Measurements from ENCODE around the gene ADAM21.

Gene ADAM21

DNA sequence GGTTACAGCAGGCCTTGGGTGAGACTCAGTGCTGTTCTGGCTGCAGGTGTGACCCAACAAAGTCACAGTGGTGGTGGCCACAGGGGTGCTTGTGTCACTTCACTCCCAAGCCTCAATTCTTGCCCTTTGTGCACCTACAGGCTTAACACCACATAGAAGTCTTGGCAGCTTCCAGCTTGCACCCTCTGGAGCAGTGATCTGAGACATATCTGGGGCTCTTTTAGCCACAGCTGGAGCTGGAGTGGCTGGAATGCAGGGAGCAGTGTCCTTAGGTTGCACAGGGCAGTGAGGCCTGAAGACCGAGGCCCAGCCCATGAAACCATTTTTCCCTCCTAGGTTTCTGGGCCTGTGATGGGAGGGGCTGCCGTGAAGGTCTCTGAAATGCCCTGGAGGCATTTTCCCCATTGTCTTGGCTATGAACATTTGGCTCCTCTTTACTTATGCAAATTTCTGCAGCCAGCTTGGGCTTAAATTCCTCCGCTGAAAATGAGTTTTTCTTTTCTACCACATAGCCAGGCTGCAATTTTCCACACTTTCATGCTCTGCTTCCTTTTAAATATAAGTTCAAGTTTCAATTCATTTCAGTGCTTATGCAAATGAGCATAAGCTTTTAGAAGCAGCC lies 37.7 kb downstream of the ADAM21 start:
- no peak for DNase-seq

DNA sequence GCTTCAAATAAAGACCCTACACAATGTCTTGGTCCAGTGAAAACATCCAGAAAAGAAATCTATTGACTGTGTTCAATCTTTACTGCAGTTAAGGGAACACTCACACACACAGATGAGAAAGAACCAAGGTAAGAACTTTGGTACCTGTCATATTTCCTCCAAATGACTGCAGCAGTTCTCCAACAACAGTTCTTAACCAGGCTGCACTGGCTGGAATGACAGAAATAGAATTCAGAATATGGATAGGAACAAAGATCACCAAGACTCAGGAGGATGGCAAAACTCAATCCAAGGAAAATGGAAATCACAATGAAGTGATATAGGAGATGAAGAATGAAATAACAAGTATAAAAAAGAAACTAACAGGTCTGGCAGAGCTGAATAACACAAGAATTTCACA lies 46.2 kb downstream of the ADAM21 start:
- DNase-seq = no peak

Measured in NCI-H748 treated with DMSO at 0.1 percent for 48 hours (cell line).